Erythroblast (primary cell): Measurements from ENCODE around the gene RASSF7.

Experiments
- GATA1 ChIP-seq: IDR thresholded peaks from 2 replicates; pipeline ENCODE4 v1.6.1; 2011; ENCODE audit warnings: low read depth, mild to moderate bottlenecking, control low read depth, low read length, moderate library complexity
- POLR2A ChIP-seq: IDR thresholded peaks from 2 replicates; pipeline ENCODE4 v1.6.1; 2011; ENCODE audit warnings: mild to moderate bottlenecking, low read length

- TF ChIP-seq POLR2A (no peak), GATA1 (no peak)
Measured at GRCh38 chr11:530960-531831, 29.6 kb upstream of the RASSF7 start.
